HT-29 (cell line): ENCODE measurements around the gene CFAP298. TPM values are rescaled to one million over a fixed set of nuclear protein-coding genes. Genes with fewer than 3 reads are reported as not detected.
A peak's percentile ranks its signal among the peaks of the same experiment; 100 is the strongest.
"Not testable (repeated sequence)": the region's sequence is repeated elsewhere in the genome, so short reads cannot be mapped to it uniquely, and the experiment has no call there.

Source experiments
- DNase-seq: peaks from one replicate; pipeline ENCODE4 v3.0.0-alpha.2; 2015; ENCODE audit warnings: low spot score
- total RNA-seq: library from RNA; depleted of rRNA; stranded (reverse); fragments of >200 nt; shearing (Covaris generic); gene quantifications from 2 replicates; pipeline ENCODE4 v1.2.3, GENCODE V29; 2014; rRNA removed

The CFAP298 gene
- total RNA-seq, result 79.2 and 82.4 TPM in 2 replicates

GRCh38 chr21:32612075-32612998 is at the start of gene CFAP298:
TSS of gene CFAP298 (minus strand) at chr21:32612377. CDS start at chr21:32612243, 134 bp downstream.
- peak; percentile 89 for DNase-seq

- peak; percentile 72 for DNase-seq
Observed at GRCh38 chr21:32661026-32661782, 49.0 kb upstream of the CFAP298 start.

GRCh38 chr21:32658524-32658923 is 46.3 kb upstream of the CFAP298 start:
- DNase-seq, result no peak

- DNase-seq, result peak; percentile 53
Observed at GRCh38 chr21:32653326-32653901, 41.2 kb upstream of the CFAP298 start.

GRCh38 chr21:32648165-32648564 is 36.0 kb upstream of the CFAP298 start:
- no peak for DNase-seq

- DNase-seq, result no peak
Observed at GRCh38 chr21:32645261-32646182, 33.3 kb upstream of the CFAP298 start.

GRCh38 chr21:32641710-32642698 is 29.8 kb upstream of the CFAP298 start:
- no peak for DNase-seq

GRCh38 chr21:32626621-32627196 is 14.5 kb upstream of the CFAP298 start:
- DNase-seq, result no peak

GRCh38 chr21:32618218-32618617 is 6.0 kb upstream of the CFAP298 start:
- not testable (repeated sequence) for DNase-seq

GRCh38 chr21:32613436-32614043 is 1.4 kb upstream of the CFAP298 start:
- no peak for DNase-seq

GRCh38 chr21:32612999-32613337 is 791 bp upstream of the CFAP298 start:
- DNase-seq, result no peak

GRCh38 chr21:32611471-32611997 is 643 bp downstream of the CFAP298 start:
- DNase-seq, result peak; percentile 36

GRCh38 chr21:32610940-32611339 is 1.2 kb downstream of the CFAP298 start:
- DNase-seq, result not testable (repeated sequence)

- DNase-seq, result no peak
Observed at GRCh38 chr21:32608851-32609250, 3.3 kb downstream of the CFAP298 start.

GRCh38 chr21:32605469-32605868 is 6.7 kb downstream of the CFAP298 start:
- no peak for DNase-seq

- DNase-seq, result no peak
Observed at GRCh38 chr21:32604464-32604863, 7.7 kb downstream of the CFAP298 start.

- no peak for DNase-seq
Observed at GRCh38 chr21:32603131-32603530, 9.0 kb downstream of the CFAP298 start.

- no peak for DNase-seq
Observed at GRCh38 chr21:32602099-32602498, 10.1 kb downstream of the CFAP298 start.

GRCh38 chr21:32599526-32599925 is 12.7 kb downstream of the CFAP298 start:
- no peak for DNase-seq
